GM12872 (cell line): ENCODE data around the gene PDSS2.

Source experiments
- TF ChIP-seq, protein P1 (sequence below): IDR thresholded peaks from 3 replicates; pipeline ENCODE4 v1.5.1; 2011; ENCODE audit warnings: low read depth, mild to moderate bottlenecking, low read length, moderate library complexity; ENCODE audit not compliant: insufficient read depth

PDSS2 gene

DNA sequence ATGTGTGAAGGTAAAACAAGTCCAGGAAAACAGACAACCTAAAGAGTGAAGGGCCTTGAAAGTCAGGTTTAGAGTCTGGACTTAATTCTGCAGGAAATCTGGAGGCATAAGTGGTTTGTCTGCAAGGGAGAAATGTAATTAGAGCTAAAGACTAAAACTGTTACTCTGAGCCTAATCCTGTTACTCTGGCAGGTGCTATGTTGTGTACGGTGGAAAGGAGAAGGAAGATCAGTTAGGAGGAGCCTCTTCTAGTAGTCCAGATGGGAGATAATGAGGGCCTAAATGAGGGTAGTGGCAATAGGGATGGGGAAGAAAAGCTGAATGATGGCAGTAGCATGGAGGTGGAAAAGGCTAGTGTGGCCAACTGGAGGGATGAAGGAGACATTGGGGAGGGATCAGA, 118.5 kb downstream of the PDSS2 start:
- TF ChIP-seq, protein P1, sequence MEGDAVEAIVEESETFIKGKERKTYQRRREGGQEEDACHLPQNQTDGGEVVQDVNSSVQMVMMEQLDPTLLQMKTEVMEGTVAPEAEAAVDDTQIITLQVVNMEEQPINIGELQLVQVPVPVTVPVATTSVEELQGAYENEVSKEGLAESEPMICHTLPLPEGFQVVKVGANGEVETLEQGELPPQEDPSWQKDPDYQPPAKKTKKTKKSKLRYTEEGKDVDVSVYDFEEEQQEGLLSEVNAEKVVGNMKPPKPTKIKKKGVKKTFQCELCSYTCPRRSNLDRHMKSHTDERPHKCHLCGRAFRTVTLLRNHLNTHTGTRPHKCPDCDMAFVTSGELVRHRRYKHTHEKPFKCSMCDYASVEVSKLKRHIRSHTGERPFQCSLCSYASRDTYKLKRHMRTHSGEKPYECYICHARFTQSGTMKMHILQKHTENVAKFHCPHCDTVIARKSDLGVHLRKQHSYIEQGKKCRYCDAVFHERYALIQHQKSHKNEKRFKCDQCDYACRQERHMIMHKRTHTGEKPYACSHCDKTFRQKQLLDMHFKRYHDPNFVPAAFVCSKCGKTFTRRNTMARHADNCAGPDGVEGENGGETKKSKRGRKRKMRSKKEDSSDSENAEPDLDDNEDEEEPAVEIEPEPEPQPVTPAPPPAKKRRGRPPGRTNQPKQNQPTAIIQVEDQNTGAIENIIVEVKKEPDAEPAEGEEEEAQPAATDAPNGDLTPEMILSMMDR, result no peak

DNA sequence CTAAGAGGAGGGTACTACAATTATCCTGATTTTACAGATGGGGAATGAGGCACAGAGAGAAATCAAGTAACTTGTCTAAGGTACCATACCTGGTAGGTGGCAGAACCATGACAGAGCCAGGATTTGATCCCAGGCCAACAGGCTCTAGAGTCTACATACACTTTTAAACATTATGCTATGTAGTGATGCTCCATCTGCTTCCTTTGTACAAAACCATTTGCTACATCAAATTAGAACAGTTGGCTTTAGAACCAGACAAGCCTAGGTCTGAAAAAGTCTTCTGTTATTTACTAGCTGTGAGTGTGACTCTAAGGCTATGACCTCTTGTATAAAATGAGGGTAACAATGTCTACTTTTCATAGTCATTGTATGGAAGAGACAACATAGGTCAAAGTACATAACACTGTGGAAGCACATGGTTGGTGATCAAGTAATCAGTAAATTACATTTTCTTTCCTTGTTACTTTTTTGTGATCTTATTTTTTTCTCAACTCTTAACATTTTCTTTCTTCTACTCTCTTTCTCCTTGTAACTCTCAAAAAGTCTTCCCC, 122.1 kb downstream of the PDSS2 start:
- TF ChIP-seq, protein P1, result no peak

DNA sequence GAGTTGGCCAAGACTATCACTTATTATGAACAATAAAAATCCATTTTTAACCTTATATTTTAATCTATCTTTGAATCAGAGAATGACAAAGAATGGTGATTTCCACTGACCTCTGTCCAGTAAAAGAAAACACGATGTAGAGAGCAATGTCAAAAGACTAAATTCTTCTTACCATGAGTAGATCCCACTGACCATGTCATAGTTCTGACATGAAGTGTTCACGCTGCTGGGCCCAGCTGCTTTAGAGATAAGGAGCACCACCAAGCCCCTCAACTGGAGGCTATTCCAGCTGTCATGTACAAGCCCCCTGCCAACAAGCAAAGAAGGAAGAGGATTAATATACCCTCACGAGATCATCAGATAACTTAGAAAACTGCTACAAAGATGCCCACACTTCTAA, 125.3 kb downstream of the PDSS2 start:
- TF ChIP-seq, protein P1, result no peak

DNA sequence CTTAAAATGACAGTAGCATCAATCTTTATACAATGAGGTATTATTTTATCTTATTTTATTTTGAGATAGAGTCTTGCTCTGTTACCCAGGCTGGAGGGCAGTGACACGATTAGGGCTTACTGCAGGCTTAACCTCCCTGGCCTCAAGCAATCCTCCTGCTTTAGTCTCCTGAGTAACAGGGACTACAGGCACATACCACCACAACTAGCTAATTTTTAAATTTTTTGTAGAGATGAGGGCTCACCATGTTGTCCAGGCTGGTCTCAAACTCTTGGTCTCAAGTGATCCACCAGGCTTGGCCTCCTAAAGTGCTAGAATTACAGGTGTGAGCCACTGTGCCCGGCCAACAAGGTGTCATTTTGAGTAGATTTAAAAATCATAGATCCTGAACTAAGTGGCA, 125.9 kb downstream of the PDSS2 start:
- TF ChIP-seq, protein P1, result no peak

DNA sequence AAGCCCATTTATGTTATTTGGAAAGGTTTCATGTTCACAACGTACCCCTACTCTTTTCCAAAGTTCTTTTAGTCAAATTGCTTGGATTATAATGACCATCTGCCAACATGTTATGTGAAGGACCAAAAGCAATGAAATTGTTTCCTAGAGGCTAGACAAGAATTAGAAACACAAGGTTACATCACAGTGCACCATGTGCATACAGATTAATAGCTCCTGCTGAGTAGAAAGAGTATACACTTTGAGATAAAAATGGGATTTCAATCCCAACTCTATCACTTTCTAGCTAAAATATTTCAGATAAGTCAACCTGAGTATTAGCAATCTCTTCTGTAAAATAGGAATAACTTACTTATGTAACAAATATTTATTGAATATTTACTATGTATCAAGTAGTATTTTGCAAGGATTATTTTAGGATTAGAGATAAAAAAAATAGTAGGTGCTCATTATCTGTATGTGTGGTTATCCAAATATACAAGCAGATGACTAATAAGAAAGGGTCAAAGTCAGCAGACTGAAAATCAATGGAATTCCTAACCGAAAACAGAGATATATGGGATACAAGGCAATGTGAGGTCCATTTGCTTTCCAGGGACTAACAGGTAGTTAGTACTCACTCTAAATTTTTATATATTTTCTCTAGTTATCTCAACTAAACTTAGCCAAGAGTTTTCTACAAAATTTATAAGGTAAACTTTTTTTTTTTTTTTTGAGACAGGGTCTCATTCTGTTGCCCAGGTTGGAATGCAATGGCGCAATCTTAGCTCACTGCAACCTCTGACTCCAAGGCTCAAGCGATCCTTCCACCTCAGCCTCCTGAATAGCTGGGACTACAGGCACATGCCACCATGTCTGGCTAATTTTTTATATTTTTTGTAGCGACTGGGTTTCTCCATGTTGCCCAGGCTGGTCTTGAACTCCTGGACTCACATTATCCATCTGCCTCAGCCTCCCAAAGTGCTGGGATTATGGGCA, 127.7 kb downstream of the PDSS2 start:
- TF ChIP-seq, protein P1, result no peak

DNA sequence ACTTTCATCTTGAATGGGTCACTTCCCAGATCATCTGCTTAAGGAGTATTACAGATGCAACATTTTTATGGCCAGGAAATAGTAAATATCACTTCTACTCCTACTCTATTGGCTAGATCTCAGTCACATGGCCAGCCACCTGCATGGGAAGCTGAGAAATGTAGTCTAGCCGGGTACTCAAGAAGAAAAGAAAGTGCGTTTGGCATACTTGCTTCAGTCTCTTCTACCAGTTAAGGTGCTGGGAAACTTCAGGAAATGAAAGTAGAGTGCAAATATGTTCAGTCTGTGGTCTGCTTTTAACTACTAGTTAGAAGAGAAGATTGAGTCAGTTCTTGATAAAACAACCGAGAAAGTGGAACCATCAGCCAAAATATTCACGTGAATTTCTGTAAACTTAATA, 129.2 kb downstream of the PDSS2 start:
- TF ChIP-seq, protein P1, result no peak

DNA sequence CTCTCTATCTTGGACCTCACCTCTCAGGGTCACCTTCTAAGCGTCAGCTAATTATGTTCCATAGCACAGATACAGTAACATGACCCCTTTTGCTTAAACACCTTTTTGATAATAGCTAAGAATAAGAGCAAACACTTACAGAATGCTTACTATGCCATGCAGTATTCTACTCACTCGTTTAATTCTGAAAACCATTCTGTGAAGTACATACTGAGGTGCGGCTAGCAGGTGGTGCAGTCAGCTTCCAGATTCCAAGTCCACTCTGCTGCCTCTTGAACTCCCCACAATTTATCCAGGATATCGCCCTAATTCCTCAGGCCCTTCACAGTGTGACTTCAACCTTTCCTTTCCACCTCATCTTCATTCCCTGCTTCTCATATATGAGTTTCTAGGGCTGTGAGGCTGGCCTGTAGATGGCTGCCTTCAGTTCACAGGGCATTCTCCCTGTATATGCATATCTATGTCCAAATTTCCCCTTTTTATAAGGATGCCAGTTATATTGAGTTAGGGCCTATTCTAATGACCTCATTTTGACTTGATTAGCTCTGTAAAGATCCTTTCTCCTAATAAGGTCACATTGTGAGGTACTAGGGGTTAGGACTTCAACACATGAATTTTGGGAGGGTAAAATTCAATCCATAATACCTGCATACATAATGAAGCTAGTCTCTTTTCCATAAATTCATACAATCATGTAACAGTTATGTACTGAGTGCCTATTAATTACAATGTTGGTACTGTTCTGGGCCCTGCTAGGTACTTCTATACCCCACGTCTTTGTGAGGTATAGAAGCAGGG, 130.1 kb downstream of the PDSS2 start:
- TF ChIP-seq, protein P1, result no peak
